GM12878 (cell line): ENCODE measurements around the gene A3GALT2.

Experiments used
- BACH1 ChIP-seq: fragments of 450-650 bp; IDR thresholded peaks from 2 replicates; pipeline ENCODE4 v1.6.1; 2017; ENCODE audit warnings: mild to moderate bottlenecking, borderline replicate concordance
- BMI1 ChIP-seq: fragments of 450-650 bp; IDR thresholded peaks from 2 replicates; pipeline ENCODE4 v1.6.1; 2016; ENCODE audit warnings: mild to moderate bottlenecking, moderate library complexity, borderline replicate concordance
- CHD2 ChIP-seq: IDR thresholded peaks from 2 replicates; pipeline ENCODE4 v1.6.1; 2011; ENCODE audit warnings: low read depth, low read length, improper control_type of control experiment, borderline replicate concordance
- CTCF ChIP-seq, 3 experiments: IDR thresholded peaks in 2 of 3; conservative IDR thresholded peaks in 1 of 3; 2 replicates each; pipeline ENCODE4 v1.5.1; 2011; ENCODE audit warnings: low read depth in 3 of 3, low read length in 3 of 3, mild to moderate bottlenecking in 3 of 3, control low read depth in 2 of 3, moderate library complexity in 2 of 3, inconsistent platforms in 1 of 3, mixed read lengths in 1 of 3; ENCODE audit not compliant: control insufficient read depth in 2 of 3, insufficient read depth in 1 of 3; ENCODE audit errors: extremely low read depth in 1 of 3
- FOXK2 ChIP-seq: fragments of 450-650 bp; IDR thresholded peaks from 2 replicates; pipeline ENCODE4 v1.6.1; 2017; ENCODE audit warnings: mild to moderate bottlenecking, moderate library complexity
- KDM1A ChIP-seq: fragments of 200-600 bp; sonication (generic); IDR thresholded peaks from 2 replicates; pipeline ENCODE4 v1.6.1; 2016; ENCODE audit warnings: borderline replicate concordance
- PKNOX1 ChIP-seq: fragments of 450-650 bp; IDR thresholded peaks from 2 replicates; pipeline ENCODE4 v1.6.1; 2016; ENCODE audit warnings: mild to moderate bottlenecking
- POLR2A ChIP-seq: IDR thresholded peaks from 2 replicates; pipeline ENCODE4 v1.6.1; 2011; ENCODE audit warnings: low read depth, mild to moderate bottlenecking, low read length
- RCOR1 ChIP-seq: conservative IDR thresholded peaks from 2 replicates; pipeline ENCODE4 v1.6.1; 2012; ENCODE audit warnings: low read depth, low read length, improper control_type of control experiment
- REST ChIP-seq: IDR thresholded peaks from 2 replicates; pipeline ENCODE4 v1.6.1; 2012; ENCODE audit warnings: mild to moderate bottlenecking, low read depth, low read length
- SMARCA5 ChIP-seq: fragments of 450-650 bp; IDR thresholded peaks from 2 replicates; pipeline ENCODE4 v1.6.1; 2017; ENCODE audit warnings: mild to moderate bottlenecking
- ZZZ3 ChIP-seq: IDR thresholded peaks from 2 replicates; pipeline ENCODE4 v1.6.1; 2011; ENCODE audit warnings: low read depth; ENCODE audit not compliant: control insufficient read depth, insufficient read length

- TF ChIP-seq REST (no peak), BACH1 (no peak), BMI1 (no peak), CTCF (IDR thresholded peaks at IDR 0.05 in 2 of 3, conservative IDR thresholded peaks at IDR 0.05 in 1 of 3; ENCODE audit: control insufficient read depth in 2 of 3, extremely low read depth in 1 of 3, insufficient read depth in 1 of 3, low read depth in 3 of 3, low read length in 3 of 3) (no peak), CHD2 (no peak), RCOR1 (no peak), ZZZ3 (no peak), FOXK2 (no peak), KDM1A (no peak), POLR2A (no peak), PKNOX1 (no peak), SMARCA5 (no peak)
These were observed 26.2 kb upstream of the A3GALT2 start for GRCh38 chr1:33346927-33347649.
